OCI-LY1 (cell line): ENCODE data around the gene LAIR2.

ENCODE experiments used
- EZH2 ChIP-seq: fragments of 200-600 bp; sonication (generic), shearing (Covaris generic); IDR thresholded peaks from 2 replicates; pipeline ENCODE4 v1.8.0; 2017; ENCODE audit warnings: borderline replicate concordance, mixed run types, mild to moderate bottlenecking, antibody characterized with exemption, low read length, moderate library complexity, mixed read lengths
- TF ChIP-seq, protein P1 (sequence below): fragments of 200-600 bp; sonication (generic), shearing (Covaris generic); IDR thresholded peaks from 2 replicates; pipeline ENCODE4 v1.5.1; 2017; ENCODE audit warnings: mild to moderate bottlenecking, antibody characterized with exemption, low read length, moderate library complexity, mixed read lengths

DNA sequence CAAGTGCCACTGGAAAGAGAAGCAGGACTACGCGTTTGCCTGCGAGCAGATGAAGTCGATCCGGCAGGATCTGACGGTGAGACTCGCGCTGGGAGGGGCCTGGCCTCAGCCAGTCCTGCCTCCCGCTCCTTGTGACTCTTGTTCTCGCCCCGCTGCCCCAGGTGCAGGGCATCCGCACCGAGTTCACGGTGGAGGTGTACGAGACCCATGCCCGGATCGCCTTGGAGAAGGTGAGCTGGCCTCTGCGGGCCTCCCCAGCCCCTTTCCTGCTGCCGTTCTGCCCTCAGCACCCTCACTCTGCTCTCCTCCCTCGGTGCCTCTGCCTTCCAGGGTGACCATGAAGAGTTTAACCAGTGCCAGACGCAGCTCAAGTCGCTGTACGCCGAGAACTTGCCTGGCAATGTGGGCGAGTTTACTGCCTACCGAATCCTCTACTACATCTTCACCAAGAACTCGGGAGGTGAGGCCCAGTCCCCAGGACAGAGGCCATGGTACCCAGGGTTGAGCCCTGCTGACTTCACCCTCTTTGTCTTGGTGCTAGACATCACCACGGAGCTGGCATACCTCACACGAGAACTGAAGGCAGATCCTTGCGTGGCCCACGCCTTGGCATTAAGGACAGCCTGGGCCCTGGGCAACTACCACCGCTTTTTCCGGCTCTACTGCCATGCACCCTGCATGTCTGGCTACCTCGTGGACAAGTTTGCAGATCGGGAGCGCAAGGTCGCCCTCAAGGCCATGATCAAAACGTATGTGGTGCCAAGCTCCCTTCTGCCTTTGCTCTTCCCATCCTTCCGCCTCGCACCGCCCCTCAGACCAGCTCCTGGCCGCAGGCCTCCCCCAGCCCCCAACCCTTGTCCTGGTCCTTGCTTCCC, 44.6 kb upstream of the LAIR2 start:
- TF ChIP-seq, protein P1, sequence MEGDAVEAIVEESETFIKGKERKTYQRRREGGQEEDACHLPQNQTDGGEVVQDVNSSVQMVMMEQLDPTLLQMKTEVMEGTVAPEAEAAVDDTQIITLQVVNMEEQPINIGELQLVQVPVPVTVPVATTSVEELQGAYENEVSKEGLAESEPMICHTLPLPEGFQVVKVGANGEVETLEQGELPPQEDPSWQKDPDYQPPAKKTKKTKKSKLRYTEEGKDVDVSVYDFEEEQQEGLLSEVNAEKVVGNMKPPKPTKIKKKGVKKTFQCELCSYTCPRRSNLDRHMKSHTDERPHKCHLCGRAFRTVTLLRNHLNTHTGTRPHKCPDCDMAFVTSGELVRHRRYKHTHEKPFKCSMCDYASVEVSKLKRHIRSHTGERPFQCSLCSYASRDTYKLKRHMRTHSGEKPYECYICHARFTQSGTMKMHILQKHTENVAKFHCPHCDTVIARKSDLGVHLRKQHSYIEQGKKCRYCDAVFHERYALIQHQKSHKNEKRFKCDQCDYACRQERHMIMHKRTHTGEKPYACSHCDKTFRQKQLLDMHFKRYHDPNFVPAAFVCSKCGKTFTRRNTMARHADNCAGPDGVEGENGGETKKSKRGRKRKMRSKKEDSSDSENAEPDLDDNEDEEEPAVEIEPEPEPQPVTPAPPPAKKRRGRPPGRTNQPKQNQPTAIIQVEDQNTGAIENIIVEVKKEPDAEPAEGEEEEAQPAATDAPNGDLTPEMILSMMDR, result no peak
- TF ChIP-seq EZH2, result no peak
